Ectodermal cell (in vitro differentiated cells): ENCODE measurements around the gene RIPOR1. TPM values are rescaled to one million over a fixed set of nuclear protein-coding genes. Genes with fewer than 3 reads are reported as not detected.
"Not testable (repeated sequence)": the region's sequence is repeated elsewhere in the genome, so short reads cannot be mapped to it uniquely, and the experiment has no call there.

Experiments used
- H3K27ac ChIP-seq: 2 replicates; pipeline ENCODE4 v1.7.0; 2013; ENCODE audit warnings: mild to moderate bottlenecking, low read depth, low read length; ENCODE audit not compliant: insufficient read depth, poor library complexity, severe bottlenecking
- H3K27me3 ChIP-seq: 2 replicates; pipeline ENCODE4 v1.7.0; 2013; ENCODE audit warnings: mild to moderate bottlenecking, low read length; ENCODE audit not compliant: insufficient read depth, control insufficient read depth, poor library complexity, severe bottlenecking
- H3K36me3 ChIP-seq: one replicate; pipeline ENCODE4 v1.7.0; 2013; ENCODE audit warnings: low read length; ENCODE audit not compliant: control insufficient read depth, insufficient read depth
- H3K4me1 ChIP-seq: one replicate; pipeline ENCODE4 v1.7.0; 2013; ENCODE audit warnings: low read length; ENCODE audit not compliant: control insufficient read depth, insufficient read depth
- H3K4me3 ChIP-seq: 2 replicates; pipeline ENCODE4 v1.7.0; 2013; ENCODE audit warnings: low read depth, low read length, control low read depth; ENCODE audit not compliant: insufficient read depth
- H3K9me3 ChIP-seq: 2 replicates; pipeline ENCODE4 v1.7.0; 2013; ENCODE audit warnings: mild to moderate bottlenecking, low read length, moderate library complexity; ENCODE audit not compliant: control insufficient read depth
- WGBS, 2 experiments: methylation state at CpG; one replicate each; pipeline ENCODE4 v1.1.7; 2013; ENCODE audit warnings: missing lambda C conversion rate in 2 of 2; 5-methylcytosine and 5-hydroxymethylcytosine counted together
- polyA plus RNA-seq, 4 experiments: library from polyadenylated mRNA; stranded (reverse); fragments of 50-300 nt; gene quantifications; one replicate each; pipeline ENCODE4 v1.2.3, GENCODE V29; 2013

The RIPOR1 gene, protein sequence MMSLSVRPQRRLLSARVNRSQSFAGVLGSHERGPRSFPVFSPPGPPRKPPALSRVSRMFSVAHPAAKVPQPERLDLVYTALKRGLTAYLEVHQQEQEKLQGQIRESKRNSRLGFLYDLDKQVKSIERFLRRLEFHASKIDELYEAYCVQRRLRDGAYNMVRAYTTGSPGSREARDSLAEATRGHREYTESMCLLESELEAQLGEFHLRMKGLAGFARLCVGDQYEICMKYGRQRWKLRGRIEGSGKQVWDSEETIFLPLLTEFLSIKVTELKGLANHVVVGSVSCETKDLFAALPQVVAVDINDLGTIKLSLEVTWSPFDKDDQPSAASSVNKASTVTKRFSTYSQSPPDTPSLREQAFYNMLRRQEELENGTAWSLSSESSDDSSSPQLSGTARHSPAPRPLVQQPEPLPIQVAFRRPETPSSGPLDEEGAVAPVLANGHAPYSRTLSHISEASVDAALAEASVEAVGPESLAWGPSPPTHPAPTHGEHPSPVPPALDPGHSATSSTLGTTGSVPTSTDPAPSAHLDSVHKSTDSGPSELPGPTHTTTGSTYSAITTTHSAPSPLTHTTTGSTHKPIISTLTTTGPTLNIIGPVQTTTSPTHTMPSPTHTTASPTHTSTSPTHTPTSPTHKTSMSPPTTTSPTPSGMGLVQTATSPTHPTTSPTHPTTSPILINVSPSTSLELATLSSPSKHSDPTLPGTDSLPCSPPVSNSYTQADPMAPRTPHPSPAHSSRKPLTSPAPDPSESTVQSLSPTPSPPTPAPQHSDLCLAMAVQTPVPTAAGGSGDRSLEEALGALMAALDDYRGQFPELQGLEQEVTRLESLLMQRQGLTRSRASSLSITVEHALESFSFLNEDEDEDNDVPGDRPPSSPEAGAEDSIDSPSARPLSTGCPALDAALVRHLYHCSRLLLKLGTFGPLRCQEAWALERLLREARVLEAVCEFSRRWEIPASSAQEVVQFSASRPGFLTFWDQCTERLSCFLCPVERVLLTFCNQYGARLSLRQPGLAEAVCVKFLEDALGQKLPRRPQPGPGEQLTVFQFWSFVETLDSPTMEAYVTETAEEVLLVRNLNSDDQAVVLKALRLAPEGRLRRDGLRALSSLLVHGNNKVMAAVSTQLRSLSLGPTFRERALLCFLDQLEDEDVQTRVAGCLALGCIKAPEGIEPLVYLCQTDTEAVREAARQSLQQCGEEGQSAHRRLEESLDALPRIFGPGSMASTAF
- 19.4 TPM for polyA plus RNA-seq (2013, experiment 1 of 4)
- 20.5 TPM for polyA plus RNA-seq (2013, experiment 2 of 4)
- polyA plus RNA-seq (2013, experiment 3 of 4): 17.2 TPM
- polyA plus RNA-seq (2013, experiment 4 of 4): 19.0 TPM

DNA sequence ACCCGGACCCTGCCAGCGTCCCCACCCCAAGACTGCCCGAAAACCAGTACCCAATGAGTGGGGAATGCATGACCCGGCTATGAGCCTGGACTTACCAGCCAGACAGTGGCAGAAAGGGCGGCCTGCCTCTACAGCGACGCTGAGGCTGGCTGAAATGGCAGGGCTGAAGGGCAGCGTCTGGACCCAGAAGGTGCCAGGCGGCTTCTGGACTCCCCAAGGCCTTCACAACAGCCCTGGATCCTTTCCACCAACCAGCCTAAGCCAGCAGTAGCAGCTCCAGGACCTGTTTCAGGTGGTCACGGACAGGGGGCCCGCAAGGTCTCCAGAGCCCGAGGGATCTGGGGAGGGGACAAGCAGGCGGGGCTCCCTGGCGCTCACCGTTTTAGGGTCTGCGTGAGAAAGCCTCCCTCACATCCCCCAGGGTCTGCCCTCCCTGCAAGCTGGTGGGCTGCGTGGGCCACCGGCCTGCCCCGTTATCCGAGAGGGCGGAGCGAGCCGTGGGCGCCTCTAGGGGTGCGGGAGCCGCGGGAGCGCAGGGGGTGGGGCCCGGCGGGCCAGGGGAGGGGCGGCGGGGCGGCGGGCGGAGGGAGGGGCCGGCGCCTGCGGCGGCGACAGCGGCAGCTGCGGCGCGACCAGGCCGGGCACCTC is at the start of gene RIPOR1:
RIPOR1 (plus strand) TSS at position 608 of the 648 bp plus-strand sequence. CDS start 9,618 bp downstream, outside the sequence.
- Histone ChIP-seq H3K27me3 (peaks cover 86% of the 10 kb centered on the region), H3K9me3 (no peaks in the 10 kb centered on the region), H3K27ac (peak within 1 kb of the TSS; percentile 63), H3K4me1 (peaks cover 13% of the 10 kb centered on the region), H3K4me3 (peak within 1 kb of the TSS; percentile 61), H3K36me3 (no peaks in the 10 kb centered on the region)
- WGBS, 2 experiments: 16 to 17% methylated on average over 45 of the region's 45 CpGs

DNA sequence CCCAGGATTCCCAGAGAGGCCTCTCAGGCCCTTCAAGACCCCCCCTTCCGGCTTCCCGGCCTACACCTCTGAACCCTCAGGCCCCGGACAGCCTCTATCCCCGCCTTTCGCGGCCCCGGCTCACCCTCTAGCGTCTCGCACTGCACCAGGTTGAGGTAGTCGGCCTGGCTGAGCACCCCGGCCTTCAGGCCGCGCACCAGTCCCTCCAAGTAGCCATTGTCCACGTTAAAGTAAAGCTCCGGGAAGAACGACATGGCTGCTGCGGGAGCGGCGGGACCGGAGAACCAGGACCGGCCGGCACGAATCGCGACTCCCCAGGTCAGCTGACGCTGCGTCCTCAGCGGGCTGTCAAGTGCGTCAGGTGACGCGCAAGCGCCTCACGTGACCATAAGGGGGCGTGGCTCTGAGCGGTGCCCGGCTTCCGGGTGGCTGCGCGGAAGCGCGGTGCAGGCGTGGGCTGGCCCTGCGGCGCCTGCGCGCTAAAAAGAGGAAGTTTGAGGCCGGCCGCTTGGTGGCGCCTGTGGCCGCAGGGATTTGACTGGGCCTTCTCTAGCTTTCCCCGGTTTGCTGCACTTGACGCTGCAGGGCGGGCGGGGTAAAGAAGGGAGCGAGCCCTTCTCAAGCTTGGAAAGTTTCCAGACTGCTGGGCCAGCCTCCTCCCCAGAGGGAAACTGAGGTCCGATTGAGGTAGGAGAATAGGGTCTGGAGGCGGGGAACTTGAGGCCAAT is 47.6 kb upstream of the RIPOR1 start, which contains the start of gene ATP6V0D1:
ATP6V0D1 (minus strand) TSS at position 325 of the 728 bp plus-strand sequence; CDS start at position 254, 71 bp downstream.
- WGBS, 2 experiments: 0% methylated on average over 57 of the region's 57 CpGs
- H3K27ac ChIP-seq: peak within 1 kb of the TSS; percentile 87
- H3K27me3 ChIP-seq: no peaks in the 10 kb centered on the region
- H3K4me1 ChIP-seq: peaks cover 8% of the 10 kb centered on the region
- no peaks in the 10 kb centered on the region for H3K36me3 ChIP-seq
- H3K4me3 ChIP-seq: peak within 1 kb of the TSS; percentile 97
- no peaks in the 10 kb centered on the region for H3K9me3 ChIP-seq

DNA sequence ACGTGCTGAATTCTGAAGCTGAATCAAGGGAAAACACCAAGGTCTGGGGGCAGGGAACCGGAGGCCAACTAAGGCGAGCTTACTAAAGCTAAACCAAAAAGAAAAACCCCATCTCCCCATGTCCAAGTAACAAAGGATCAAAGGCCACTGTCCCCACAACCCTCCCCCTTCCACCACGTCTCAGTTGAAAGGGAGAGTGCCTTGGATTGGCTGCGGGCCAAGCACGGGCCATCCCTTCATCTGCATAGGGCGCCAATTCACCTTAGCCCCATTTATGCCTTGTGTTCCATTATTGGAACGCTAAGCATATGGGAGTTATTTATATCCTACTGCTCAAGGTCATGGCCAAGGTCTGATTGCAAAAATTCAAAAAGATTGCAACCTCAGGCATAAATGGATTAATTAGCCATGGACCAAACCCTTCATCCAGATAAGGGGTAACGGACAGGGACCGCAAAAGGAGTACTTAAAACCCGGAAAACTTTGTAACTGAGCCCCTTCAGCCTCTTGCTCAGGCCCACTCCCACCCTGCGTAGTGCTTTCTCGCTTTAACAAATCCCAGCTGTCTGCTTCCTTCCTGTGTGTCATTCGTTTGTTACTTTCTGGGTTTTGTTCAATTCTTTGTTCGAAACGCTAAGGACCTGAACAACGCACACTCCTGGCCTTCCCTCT is 46.9 kb upstream of the RIPOR1 start:
- Histone ChIP-seq H3K4me3 (peak overlapping the region; percentile 97), H3K9me3 (no peaks in the 10 kb centered on the region), H3K27ac (peak overlapping the region; percentile 58), H3K36me3 (no peaks in the 10 kb centered on the region), H3K4me1 (peaks cover 8% of the 10 kb centered on the region), H3K27me3 (no peaks in the 10 kb centered on the region)
- WGBS, 2 experiments: 65 to 68% methylated on average over 17 of the region's 17 CpGs

DNA sequence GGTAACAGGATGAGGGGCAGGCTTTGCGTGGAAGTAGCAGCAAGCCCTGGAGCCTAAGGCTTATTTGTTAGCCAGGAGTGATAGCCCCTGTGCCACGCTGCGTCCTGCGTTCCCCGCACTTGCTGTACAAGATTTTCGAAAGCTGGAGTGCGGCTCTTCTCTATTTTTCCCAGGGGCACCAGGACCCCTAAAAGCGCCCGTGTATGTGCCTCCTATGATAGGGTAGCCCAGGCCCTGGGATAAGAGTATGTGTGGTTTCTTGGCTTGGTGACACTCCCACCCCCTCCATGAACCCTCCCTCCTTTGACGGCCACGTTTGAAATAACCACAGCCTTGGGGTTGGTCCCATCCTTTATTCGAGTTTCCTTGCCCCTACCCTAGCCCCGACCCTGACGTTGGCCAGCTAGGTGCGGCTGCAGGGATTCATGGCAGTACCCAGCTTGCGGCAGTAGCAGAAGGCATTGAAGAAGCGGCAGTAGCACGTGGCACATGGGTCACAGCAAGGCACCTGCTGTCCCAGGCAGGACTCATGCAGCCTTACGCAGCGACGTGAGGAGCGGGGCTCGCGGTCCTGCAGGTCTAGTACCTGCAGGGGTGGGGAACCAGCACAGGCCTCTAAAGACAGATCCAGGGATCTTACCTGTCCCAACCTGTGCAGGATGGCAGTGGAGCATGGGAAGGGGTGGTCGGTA is 46.2 kb upstream of the RIPOR1 start:
- no peak overlapping the region for H3K27ac ChIP-seq
- peak overlapping the region; percentile 97 for H3K4me3 ChIP-seq
- WGBS, 2 experiments: 91 to 93% methylated on average over 25 of the region's 25 CpGs

DNA sequence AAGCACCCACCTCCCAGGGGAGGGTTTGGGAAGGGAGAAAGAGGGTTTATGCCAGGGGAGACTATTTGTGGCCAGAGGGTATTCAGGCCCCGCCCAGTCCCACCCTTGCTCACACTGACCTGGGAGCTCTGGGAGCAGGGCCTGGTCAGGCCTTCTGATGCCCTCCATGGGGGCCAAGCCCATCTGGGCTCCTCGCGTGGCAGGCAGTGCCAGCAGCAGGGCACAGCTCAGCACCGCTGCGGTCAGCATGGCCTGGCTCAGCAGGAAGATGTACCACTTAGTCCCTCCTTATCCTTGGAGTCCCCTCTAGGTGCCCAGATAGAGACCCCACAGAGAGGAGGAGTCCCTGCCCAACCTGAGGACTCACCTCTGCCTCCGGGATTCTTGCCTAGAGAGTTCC is 45.5 kb upstream of the RIPOR1 start, which contains the start of gene AGRP:
AGRP (minus strand) TSS at position 398 of the 400 bp plus-strand sequence; CDS start at position 249, 149 bp downstream.
- Histone ChIP-seq H3K27ac (no peak within 1 kb of the TSS), H3K27me3 (no peaks in the 10 kb centered on the region), H3K36me3 (no peaks in the 10 kb centered on the region), H3K4me3 (no peak within 1 kb of the TSS), H3K9me3 (no peaks in the 10 kb centered on the region), H3K4me1 (peaks cover 8% of the 10 kb centered on the region)
- 93 to 94% methylated on average over 6 of the region's 6 CpGs for WGBS, 2 experiments

More for the DNA sequence above, 46.2 kb upstream of the RIPOR1 start:
- Histone ChIP-seq H3K4me1 (peaks cover 8% of the 10 kb centered on the region), H3K27me3 (no peaks in the 10 kb centered on the region), H3K9me3 (no peaks in the 10 kb centered on the region), H3K36me3 (no peaks in the 10 kb centered on the region)

DNA sequence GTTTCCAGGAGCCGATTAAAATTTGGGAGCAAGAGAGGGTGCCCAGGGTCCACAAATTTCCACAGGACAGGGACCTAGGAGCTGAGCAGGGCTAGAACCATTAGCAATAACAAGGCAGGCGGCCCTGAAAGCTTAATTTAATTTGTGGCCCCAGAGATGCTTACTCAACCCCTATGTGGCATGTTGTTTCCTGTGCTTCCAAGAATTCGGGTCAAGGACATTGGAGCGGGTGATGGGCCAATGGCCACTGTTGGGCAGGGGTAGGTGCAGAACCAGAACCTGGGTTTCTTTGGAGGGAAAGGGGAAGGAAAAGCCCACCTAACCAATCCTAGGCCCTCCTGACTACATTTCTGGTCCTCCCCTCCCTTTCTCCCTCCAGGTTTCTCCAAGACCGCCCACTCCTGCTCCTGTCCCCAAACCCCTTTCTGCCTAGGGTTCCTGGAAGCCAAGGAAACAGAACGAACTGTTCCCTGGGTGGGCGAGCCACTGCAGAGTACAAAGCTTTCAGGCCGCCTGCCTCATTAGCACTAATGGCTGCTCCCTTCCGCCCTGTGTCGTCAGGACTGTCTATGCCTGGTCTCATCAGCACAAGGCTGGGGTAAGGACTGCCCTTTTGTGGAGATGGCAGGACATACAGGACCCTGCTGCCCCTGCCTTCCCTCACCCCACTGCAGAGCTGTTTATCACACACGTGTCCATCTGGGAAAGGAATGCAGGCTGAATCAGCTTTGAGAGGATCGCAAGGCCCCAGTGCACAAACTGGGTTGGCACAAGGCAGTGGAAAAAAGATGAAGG is 44.7 kb upstream of the RIPOR1 start:
- H3K4me3 ChIP-seq: no peak overlapping the region
- H3K4me1 ChIP-seq: peaks cover 11% of the 10 kb centered on the region
- no peak overlapping the region for H3K27ac ChIP-seq
- H3K9me3 ChIP-seq: no peaks in the 10 kb centered on the region
- no peaks in the 10 kb centered on the region for H3K27me3 ChIP-seq
- H3K36me3 ChIP-seq: no peaks in the 10 kb centered on the region
- WGBS, 2 experiments: 89 to 92% methylated on average over 12 of the region's 12 CpGs

DNA sequence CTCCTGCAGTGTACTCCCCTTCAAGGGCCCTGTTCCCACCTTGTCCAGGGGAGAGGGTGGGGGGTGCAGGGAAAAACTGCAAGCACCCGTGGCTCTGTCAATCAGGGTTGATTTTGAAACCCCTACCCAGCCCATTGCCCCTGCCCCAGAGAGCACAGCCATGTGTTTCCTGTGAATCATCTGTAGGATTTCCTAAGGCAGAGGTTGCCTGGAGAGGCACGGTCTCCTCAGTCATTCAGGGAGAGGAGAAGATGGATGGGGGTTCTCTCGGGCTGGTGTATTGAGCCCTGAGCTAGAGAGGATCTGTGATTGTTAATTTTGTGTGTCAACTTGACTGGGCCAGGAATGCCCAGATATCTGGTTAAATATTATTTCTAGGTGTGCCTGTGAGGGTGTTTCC is 41.8 kb upstream of the RIPOR1 start:
- Histone ChIP-seq H3K27me3 (no peaks in the 10 kb centered on the region), H3K27ac (no peak overlapping the region), H3K9me3 (no peaks in the 10 kb centered on the region), H3K36me3 (no peaks in the 10 kb centered on the region), H3K4me1 (peaks cover 9% of the 10 kb centered on the region), H3K4me3 (no peak overlapping the region)
- WGBS, 2 experiments: 80% methylated on average over 3 of the region's 3 CpGs

DNA sequence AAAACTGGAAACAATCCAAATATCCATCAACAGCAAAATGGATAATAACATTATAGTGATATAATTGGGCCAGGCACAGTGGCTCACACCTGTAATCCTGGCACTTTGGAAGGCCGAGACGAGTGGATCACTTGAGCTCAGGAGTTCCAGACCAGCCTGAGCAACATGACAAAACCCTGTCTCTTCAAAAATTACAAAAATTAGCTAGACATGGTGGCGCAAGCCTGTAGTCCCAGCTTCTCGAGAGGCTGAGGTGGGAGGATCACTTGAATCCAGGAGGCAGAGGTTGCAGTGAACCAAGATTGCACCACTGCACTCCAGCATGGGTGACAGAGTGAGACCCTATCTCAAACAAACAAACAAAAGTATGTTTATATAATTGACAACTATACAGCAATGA is 41.1 kb upstream of the RIPOR1 start:
- not testable (repeated sequence) for H3K27me3 ChIP-seq, H3K27ac ChIP-seq, H3K36me3 ChIP-seq, H3K9me3 ChIP-seq, H3K4me1 ChIP-seq, H3K4me3 ChIP-seq
- WGBS, 2 experiments: 94 to 95% methylated on average over 4 of the region's 4 CpGs
